Globus pallidus (tissue), 1 donor: ENCODE data around the gene SLC25A19.

Experiments used
- DNase-seq: peaks from one replicate; pipeline ENCODE4 v3.0.0-alpha.2; 2015; ENCODE audit warnings: low spot score

The SLC25A19 gene

GRCh38 chr17:75241502-75241901 is 47.7 kb downstream of the SLC25A19 start:
- DNase-seq, result no peak

DNA sequence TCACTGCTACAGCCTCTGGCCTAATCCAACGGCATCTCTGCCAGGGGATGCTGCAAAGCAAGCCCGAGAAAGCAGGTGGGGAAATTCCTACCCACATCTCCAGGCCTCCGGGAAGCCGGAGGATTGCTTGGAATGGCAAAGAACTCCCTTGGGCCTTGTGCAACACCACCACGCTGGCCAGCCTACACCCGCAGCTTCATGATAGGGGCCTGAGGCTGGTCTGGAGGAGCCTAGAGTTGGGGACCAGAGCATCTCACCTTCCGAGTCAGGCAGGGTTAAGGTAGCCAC is 48.1 kb downstream of the SLC25A19 start:
- DNase-seq, result no peak

DNA sequence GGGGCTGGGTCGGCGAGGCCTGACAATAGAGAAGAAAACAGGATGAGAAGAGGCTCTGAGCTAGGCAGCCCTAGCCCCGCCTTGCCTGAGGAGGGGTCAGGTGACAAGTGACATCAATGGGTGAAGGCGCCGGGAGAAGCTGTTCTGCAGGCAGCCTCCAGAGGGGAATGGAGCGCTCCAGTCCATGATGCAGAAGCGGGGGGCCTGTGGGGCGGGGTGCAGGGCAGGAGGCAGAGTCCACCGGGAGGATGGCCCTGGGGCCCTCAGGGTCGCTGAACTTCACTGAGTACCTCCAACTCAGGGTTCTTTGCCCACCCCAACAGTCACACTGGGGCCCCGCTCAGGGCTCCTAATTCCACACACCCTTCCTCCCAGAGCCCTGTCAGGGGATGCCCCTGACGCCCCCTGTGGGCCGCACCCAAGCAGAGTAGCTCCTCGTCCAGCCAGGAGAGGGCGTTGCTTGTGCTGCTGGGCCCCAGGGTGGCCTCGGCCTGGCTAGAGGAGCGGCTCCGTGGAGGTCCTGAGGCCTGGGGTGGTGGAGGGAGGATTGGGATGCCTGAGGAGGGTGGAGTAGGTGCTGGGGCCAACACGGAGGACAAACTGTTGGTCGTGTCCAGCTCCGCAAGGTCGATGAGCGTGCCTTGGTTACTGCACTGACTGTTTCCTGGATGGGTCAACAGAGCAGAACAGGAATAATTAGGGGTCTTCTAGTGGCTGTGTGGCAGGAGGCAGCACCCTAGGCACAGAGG is 48.7 kb downstream of the SLC25A19 start:
- no peak for DNase-seq

DNA sequence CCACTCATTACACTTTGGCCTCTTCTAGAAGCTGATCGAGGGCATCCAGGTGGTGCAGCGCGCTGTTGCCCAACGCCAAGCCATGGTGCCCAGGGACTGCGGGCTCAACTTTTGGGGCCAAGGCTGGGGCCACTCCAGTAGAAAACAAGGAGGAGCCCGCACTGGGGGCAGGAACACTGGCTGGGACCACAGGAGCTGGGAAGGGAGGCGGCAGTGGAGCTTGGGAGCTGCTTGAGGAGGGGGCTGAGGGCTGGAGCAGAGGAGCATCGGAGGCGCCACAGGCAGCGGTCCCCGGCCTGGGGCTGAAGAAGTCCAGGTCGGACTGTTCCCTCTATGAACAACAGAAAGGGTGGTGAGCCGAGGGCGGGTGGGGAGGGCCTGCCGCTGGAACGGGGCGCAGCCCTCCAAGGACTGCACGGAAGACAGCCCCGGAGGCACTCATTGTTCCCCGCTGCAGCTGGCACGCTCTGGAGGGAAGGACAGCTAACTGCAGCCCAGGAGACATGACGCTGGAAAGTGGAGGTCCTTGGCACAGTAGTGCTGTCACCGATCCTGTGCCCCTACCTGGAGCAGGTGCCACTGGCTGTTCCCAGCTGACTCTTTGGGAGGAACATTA is 49.3 kb downstream of the SLC25A19 start:
- no peak for DNase-seq

DNA sequence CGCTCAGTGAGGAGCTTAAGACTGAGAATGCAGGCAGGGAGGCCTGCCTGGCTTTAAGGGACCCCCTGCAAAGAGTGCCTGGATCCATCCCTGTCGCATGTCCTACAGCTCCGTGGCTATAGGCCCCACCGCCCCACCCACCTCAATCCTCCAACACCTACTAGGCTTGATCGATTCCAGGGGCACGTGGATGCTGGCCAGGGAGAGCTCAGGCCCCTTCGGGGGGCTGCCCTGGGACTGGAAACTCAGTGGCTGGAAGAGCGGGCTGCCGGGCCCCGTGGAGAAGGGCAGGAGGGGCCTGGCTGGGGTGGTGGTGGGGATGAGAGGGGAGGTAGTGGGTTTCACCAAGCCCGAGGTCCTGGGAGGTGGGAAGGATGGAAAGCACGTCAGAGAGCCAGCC is 50.0 kb downstream of the SLC25A19 start:
- no peak for DNase-seq

- DNase-seq, result peak; percentile 38
These were observed 50.5 kb downstream of the SLC25A19 start for GRCh38 chr17:75238684-75239191.

GRCh38 chr17:75238020-75238580 is 51.1 kb downstream of the SLC25A19 start:
- DNase-seq, result no peak

DNA sequence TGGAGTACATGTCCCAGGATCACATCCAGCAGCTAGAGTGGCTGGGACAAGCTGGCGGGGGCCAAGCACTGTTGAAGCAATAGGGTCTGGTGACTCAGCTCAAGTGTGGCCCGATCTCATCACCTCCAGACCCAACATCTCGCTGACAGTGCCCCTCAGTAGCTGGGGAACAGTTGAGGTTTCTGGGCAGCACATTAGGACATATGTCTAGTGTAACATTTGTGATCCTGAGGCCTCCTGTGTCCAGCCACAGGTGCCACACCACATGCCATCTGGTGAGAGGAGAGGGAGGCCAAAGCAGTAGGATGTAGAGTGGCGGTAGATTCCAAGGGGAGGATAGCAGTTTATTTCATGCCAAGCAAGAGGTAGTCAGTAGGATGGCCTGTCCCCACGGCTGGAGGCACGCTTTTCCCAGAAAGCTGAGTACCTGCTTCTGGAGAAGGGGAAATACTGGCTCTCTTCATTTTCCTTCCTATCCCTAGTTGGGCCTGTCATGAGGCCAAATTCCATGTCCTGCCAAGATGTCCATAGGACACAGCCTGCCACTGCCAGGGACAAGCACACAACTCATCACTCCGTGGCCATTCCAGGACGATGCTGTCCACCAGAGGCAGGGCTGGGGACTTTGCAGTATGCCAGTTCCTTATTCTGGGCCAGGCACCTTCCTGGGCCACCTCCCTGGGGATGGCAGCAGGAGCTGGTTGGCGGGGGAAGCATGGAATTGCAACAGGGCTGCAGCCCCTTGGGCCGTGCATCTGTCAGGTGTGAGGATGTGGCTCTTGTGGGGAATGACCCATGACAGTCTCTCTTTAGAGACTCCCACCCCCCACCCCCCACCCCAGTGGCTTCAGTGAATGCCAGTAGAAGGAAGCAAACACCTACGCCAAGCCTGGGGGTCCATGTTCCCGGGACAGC is 51.9 kb downstream of the SLC25A19 start:
- no peak for DNase-seq

DNA sequence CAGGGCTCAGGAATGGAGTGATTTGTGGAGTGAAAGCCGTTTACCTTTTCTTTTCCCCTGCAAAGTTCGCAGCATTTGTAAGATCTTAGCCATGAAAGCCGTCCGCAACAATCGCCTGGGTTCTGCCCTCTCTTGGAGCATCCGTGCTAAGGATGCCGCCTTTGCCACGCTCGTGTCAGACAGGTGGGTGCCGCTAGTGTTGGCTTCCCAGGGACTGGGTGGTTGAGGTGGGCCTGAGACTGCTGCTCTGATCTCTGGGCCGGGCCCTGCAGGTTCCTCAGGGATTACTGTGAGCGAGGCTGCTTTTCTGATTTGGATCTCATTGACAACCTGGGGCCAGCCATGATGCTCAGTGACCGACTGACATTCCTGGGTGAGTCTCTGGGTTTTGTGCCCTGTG is 56.4 kb downstream of the SLC25A19 start:
- DNase-seq, result no peak

- no peak for DNase-seq
These were observed 57.3 kb downstream of the SLC25A19 start for GRCh38 chr17:75231741-75232464.

DNA sequence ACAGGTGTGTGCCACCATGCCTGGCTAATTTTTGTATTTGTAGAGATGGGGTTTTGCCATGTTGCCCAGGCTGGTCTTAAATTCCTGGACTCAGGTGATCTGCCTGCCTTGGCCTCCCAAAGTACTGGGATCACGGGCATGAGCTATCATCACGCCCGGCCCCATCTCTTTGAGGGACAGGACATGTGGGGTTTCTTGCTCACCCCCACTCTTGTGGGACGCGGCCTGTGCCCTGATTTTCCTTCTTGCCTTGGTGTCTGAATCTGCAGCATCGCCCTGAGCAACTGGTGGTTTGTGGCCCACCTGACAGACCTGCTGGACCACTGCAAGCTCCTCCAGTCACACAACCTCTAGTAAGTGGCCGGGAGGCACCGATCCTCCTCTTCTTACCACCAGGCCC is 58.2 kb downstream of the SLC25A19 start:
- DNase-seq, result no peak

DNA sequence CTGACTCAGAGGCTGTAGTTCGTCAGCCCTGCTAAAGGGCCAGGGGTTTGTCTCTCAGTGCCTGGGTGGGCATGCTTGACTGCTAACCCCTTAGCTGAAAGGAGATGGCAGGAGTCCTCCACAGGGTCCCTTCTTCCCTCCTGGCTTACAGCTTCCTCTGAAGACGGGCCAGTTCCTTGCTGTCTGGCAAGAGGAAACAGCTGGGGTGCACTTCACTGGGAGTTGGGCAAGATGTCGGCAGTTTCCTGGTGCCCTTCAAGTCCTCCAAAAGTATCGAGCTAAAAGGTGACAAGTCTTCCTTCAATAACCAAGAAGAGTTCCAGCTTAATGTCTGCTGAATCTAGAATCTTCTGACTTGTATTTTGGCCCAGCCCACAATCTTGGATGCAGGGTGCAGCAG is 60.4 kb downstream of the SLC25A19 start:
- DNase-seq, result no peak

- peak; percentile 51 for DNase-seq
These were observed 60.9 kb downstream of the SLC25A19 start for GRCh38 chr17:75228305-75228704.

DNA sequence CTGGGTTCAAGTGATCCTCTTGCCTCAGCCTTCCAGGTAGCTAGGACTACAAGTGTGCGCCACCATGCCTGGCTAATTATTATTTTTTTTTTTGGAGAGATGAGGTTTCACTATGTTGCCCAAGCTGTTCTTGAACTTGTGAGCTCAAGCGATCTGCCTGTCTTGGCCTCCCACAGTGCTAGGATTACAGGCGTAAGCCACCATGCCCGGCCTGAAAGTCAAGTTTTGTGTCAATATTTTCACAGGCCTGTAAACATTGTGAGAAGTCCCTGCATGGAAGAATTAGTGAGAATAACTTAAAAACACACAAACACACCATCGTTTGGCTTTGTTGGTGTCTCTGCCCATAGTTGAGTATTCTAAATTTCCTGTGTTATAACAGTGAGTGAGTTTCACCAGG is 61.5 kb downstream of the SLC25A19 start:
- DNase-seq, result no peak

- DNase-seq, result no peak
These were observed 64.2 kb downstream of the SLC25A19 start for GRCh38 chr17:75225016-75225415.
